Keratinocyte (primary cell): ENCODE measurements around the gene CCDC3.

ENCODE experiments used
- EZH2 ChIP-seq: IDR thresholded peaks from one replicate; pipeline ENCODE4 v1.6.1; 2012; ENCODE audit warnings: inconsistent platforms, mild to moderate bottlenecking, low read length, moderate library complexity
- TF ChIP-seq, protein P1 (sequence below), 3 experiments: IDR thresholded peaks in 1 of 3; conservative IDR thresholded peaks in 1 of 3; optimal IDR thresholded peaks in 1 of 3; 2 replicates in 2 of 3; 3 replicates in 1 of 3; pipeline versions ENCODE3 to v1.5.1; 2011; ENCODE audit warnings: low read length in 3 of 3, mild to moderate bottlenecking in 3 of 3, moderate library complexity in 2 of 3, control low read depth in 1 of 3, inconsistent platforms in 1 of 3; ENCODE audit not compliant: insufficient read depth in 2 of 3; ENCODE audit errors: extremely low read depth in 1 of 3

GRCh38 chr10:12921163-12921562 lies 80.3 kb downstream of the CCDC3 start:
- TF ChIP-seq, protein P1, sequence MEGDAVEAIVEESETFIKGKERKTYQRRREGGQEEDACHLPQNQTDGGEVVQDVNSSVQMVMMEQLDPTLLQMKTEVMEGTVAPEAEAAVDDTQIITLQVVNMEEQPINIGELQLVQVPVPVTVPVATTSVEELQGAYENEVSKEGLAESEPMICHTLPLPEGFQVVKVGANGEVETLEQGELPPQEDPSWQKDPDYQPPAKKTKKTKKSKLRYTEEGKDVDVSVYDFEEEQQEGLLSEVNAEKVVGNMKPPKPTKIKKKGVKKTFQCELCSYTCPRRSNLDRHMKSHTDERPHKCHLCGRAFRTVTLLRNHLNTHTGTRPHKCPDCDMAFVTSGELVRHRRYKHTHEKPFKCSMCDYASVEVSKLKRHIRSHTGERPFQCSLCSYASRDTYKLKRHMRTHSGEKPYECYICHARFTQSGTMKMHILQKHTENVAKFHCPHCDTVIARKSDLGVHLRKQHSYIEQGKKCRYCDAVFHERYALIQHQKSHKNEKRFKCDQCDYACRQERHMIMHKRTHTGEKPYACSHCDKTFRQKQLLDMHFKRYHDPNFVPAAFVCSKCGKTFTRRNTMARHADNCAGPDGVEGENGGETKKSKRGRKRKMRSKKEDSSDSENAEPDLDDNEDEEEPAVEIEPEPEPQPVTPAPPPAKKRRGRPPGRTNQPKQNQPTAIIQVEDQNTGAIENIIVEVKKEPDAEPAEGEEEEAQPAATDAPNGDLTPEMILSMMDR (optimal IDR thresholded peaks at IDR 0.05 in 1 of 3, IDR thresholded peaks at IDR 0.05 in 1 of 3, conservative IDR thresholded peaks at IDR 0.05 in 1 of 3; ENCODE audit: extremely low read depth in 1 of 3, insufficient read depth in 2 of 3, low read length in 3 of 3), result no peak
- no peak for TF ChIP-seq EZH2
